WTC11 (cell line): ENCODE measurements around the gene PTGER2.

Experiments
- CBFB ChIP-seq: sonication (generic); formaldehyde crosslinking; IDR thresholded peaks from 2 replicates; pipeline ENCODE4 v1.8.1; 2022; ENCODE audit warnings: mild to moderate bottlenecking, low read depth, missing genetic modification reagents
- CTCF ChIP-seq: fragments of 200-600 bp; IDR thresholded peaks from 2 replicates; pipeline ENCODE4 v1.8.0; 2022; ENCODE audit warnings: antibody characterized with exemption
- E2F5 ChIP-seq: sonication (generic); formaldehyde crosslinking; IDR thresholded peaks from 2 replicates; pipeline ENCODE4 v1.8.1; 2022; ENCODE audit warnings: mild to moderate bottlenecking, moderate library complexity, missing genetic modification reagents
- GTF2I ChIP-seq: fragments of 250-450 bp; sonication (Bioruptor Pico); conservative IDR thresholded peaks from 2 replicates; pipeline ENCODE4 v1.4.0; 2021; ENCODE audit warnings: mild to moderate bottlenecking
- IRF1 ChIP-seq: sonication (generic); formaldehyde crosslinking; IDR thresholded peaks from 2 replicates; pipeline ENCODE4 v1.8.0; 2023; ENCODE audit warnings: missing genetic modification reagents
- NFYB ChIP-seq: sonication (generic); formaldehyde crosslinking; conservative IDR thresholded peaks from 2 replicates; pipeline ENCODE4 v1.8.0; 2022; ENCODE audit warnings: low read depth, missing genetic modification reagents
- NR2C2 ChIP-seq: sonication (generic); formaldehyde crosslinking; IDR thresholded peaks from 2 replicates; pipeline ENCODE4 v1.8.0; 2022; ENCODE audit warnings: mild to moderate bottlenecking, missing genetic modification reagents
- SP1 ChIP-seq: sonication (generic); formaldehyde crosslinking; conservative IDR thresholded peaks from 2 replicates; pipeline ENCODE4 v1.8.1; 2022; ENCODE audit warnings: missing genetic modification reagents
- ZNF121 ChIP-seq: sonication (generic); formaldehyde crosslinking; IDR thresholded peaks from 2 replicates; pipeline ENCODE4 v1.8.0; 2023; ENCODE audit warnings: missing genetic modification reagents
- ZNF512 ChIP-seq: sonication (generic); formaldehyde crosslinking; IDR thresholded peaks from 2 replicates; pipeline ENCODE4 v1.8.1; 2022; ENCODE audit warnings: missing genetic modification reagents, borderline replicate concordance

GRCh38 chr14:52338051-52338681 is 24.1 kb downstream of the PTGER2 start:
- TF ChIP-seq SP1 (CRISPR knock-in tag) (no peak), CTCF (no peak), E2F5 (CRISPR knock-in tag) (no peak), NFYB (CRISPR knock-in tag) (no peak), NR2C2 (CRISPR knock-in tag) (no peak), GTF2I (no peak), IRF1 (no peak), ZNF512 (CRISPR knock-in tag) (no peak), CBFB (no peak), ZNF121 (CRISPR knock-in tag) (no peak)
